ENCODE data around the gene ZNF318. TPM values are rescaled to one million over a fixed set of nuclear protein-coding genes. Genes with fewer than 3 reads are reported as not detected.

The ZNF318 gene
- polyA plus RNA-seq, 1 of the 3 experiments (the other 2 are of a cell fraction), result 6.3 TPM

- Histone ChIP-seq H3K4me2 (no peak overlapping the region), H3K27ac (ENCODE audit: low read depth in 2 of 2, low read length in 1 of 2) (no peak overlapping the region), H3K4me1 (ENCODE audit: control insufficient read depth in 1 of 2, insufficient read depth in 2 of 2, low read depth in 1 of 2, low read length in 1 of 2) (no peaks in the 10 kb centered on the region; a peak in 1 of 4 replicates), H3K9me3 (no peaks in the 10 kb centered on the region), H3K4me3 (ENCODE audit: low read depth in 2 of 2, low read length in 1 of 2) (no peak overlapping the region), H4K20me1 (ENCODE audit: insufficient read depth) (no peaks in the 10 kb centered on the region), H3K9me2 (no peaks in the 10 kb centered on the region), H3K9ac (no peak overlapping the region), H3K27me3 (ENCODE audit: insufficient read depth) (no peaks in the 10 kb centered on the region), H3F3A (replicated peaks; ENCODE audit: insufficient read depth) (no peaks in the 10 kb centered on the region), H2AFZ (ENCODE audit: low read depth) (no peak overlapping the region), H3K36me3 (replicated peaks in 1 of 2; ENCODE audit: control insufficient read depth in 1 of 2, insufficient read depth in 2 of 2, low read length in 1 of 2) (no peaks in the 10 kb centered on the region), H3K79me2 (ENCODE audit: insufficient read depth) (no peaks in the 10 kb centered on the region)
- CTCF ChIA-PET, result interaction anchor here (1.1 kb wide), 1 partner anchor 81 kb away, joined by 3 read pairs; the partner anchor contains the start of gene DNPH1
- DNase-seq, result no peak
- TF ChIP-seq GATA2 (CRISPR knock-in tag; IDR thresholded peaks at IDR 0.05) (no peak), TEAD4 (IDR thresholded peaks at IDR 0.05; ENCODE audit: borderline replicate concordance, insufficient read depth) (no peak), EZH2phosphoT487 (IDR thresholded peaks at IDR 0.05; ENCODE audit: borderline replicate concordance, low read depth) (no peak), POLR2AphosphoS5 (IDR thresholded peaks at IDR 0.05; ENCODE audit: low read depth, low read length) (no peak), CHD2 (IDR thresholded peaks at IDR 0.05; ENCODE audit: low read length, partially characterized antibody) (no peak), SIN3A (IDR thresholded peaks at IDR 0.05; ENCODE audit: borderline replicate concordance, low read depth, low read length) (no peak)
- TF ChIP-seq, protein P1, sequence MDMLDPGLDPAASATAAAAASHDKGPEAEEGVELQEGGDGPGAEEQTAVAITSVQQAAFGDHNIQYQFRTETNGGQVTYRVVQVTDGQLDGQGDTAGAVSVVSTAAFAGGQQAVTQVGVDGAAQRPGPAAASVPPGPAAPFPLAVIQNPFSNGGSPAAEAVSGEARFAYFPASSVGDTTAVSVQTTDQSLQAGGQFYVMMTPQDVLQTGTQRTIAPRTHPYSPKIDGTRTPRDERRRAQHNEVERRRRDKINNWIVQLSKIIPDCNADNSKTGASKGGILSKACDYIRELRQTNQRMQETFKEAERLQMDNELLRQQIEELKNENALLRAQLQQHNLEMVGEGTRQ (IDR thresholded peaks at IDR 0.05; ENCODE audit: borderline replicate concordance, low read depth, low read length), result no peak
- TF ChIP-seq, protein P2, sequence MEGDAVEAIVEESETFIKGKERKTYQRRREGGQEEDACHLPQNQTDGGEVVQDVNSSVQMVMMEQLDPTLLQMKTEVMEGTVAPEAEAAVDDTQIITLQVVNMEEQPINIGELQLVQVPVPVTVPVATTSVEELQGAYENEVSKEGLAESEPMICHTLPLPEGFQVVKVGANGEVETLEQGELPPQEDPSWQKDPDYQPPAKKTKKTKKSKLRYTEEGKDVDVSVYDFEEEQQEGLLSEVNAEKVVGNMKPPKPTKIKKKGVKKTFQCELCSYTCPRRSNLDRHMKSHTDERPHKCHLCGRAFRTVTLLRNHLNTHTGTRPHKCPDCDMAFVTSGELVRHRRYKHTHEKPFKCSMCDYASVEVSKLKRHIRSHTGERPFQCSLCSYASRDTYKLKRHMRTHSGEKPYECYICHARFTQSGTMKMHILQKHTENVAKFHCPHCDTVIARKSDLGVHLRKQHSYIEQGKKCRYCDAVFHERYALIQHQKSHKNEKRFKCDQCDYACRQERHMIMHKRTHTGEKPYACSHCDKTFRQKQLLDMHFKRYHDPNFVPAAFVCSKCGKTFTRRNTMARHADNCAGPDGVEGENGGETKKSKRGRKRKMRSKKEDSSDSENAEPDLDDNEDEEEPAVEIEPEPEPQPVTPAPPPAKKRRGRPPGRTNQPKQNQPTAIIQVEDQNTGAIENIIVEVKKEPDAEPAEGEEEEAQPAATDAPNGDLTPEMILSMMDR (IDR thresholded peaks at IDR 0.05), result no peak
- TF ChIP-seq, protein P3, sequence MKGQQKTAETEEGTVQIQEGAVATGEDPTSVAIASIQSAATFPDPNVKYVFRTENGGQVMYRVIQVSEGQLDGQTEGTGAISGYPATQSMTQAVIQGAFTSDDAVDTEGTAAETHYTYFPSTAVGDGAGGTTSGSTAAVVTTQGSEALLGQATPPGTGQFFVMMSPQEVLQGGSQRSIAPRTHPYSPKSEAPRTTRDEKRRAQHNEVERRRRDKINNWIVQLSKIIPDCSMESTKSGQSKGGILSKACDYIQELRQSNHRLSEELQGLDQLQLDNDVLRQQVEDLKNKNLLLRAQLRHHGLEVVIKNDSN (IDR thresholded peaks at IDR 0.05; ENCODE audit: borderline replicate concordance, low read depth), result no peak
- POLR2A ChIA-PET, result no interaction called here
- WGBS (ENCODE audit: low lambda C conversion rate), result 75% methylated on average over 1 of the region's 2 CpGs
Observed at GRCh38 chr6:43310134-43310533, 59.3 kb downstream of the ZNF318 start.

DNA sequence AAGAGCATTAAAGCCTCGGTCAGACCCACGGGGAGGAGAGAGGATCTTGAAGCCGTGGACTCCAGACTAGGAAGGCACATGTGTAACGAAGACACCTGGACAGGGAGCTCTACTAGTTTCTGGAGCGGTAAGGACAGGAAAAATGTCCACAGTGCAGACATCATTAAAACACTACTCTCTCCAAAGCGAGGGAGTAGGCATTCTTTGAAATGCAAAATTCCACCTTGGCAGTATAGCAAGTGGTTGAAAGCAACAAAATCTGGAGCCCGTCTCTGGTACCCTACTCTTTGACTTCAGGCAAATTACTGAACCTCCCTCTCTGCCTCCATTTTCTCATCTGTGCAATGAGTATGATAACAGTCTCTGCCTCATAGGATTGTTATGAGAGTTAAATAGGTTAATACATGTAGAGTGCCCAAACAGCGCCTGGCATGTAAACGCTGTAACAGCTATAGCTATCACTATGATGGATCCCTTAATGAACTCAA, 60.4 kb downstream of the ZNF318 start:
- H3K4me3 ChIP-seq (ENCODE audit: low read depth in 2 of 2, low read length in 1 of 2), result no peak overlapping the region
- no peaks in the 10 kb centered on the region for H3K36me3 ChIP-seq (replicated peaks in 1 of 2; ENCODE audit: control insufficient read depth in 1 of 2, insufficient read depth in 2 of 2, low read length in 1 of 2)
- H3K9me2 ChIP-seq, result no peaks in the 10 kb centered on the region
- 72% methylated on average over 9 of the region's 9 CpGs for WGBS (ENCODE audit: low lambda C conversion rate)
- no peaks in the 10 kb centered on the region for H3K79me2 ChIP-seq (ENCODE audit: insufficient read depth)
- H3K4me1 ChIP-seq (ENCODE audit: control insufficient read depth in 1 of 2, insufficient read depth in 2 of 2, low read depth in 1 of 2, low read length in 1 of 2), result no peaks in the 10 kb centered on the region; a peak in 1 of 4 replicates
- H3K4me2 ChIP-seq, result no peak overlapping the region
- POLR2A ChIA-PET, result no interaction called here
- H3K9me3 ChIP-seq, result no peaks in the 10 kb centered on the region
- H4K20me1 ChIP-seq (ENCODE audit: insufficient read depth), result no peaks in the 10 kb centered on the region
- H2AFZ ChIP-seq (ENCODE audit: low read depth), result no peak overlapping the region
- H3K27me3 ChIP-seq (ENCODE audit: insufficient read depth), result no peaks in the 10 kb centered on the region
- no peak overlapping the region for H3K27ac ChIP-seq (ENCODE audit: low read depth in 2 of 2, low read length in 1 of 2)
- H3F3A ChIP-seq (replicated peaks; ENCODE audit: insufficient read depth), result no peaks in the 10 kb centered on the region
- CTCF ChIA-PET, result interaction anchor here (1.1 kb wide), 1 partner anchor 80 kb away, joined by 3 read pairs; the partner anchor contains the start of gene DNPH1
- no peak overlapping the region for H3K9ac ChIP-seq
- DNase-seq, result no peak
- TF ChIP-seq, protein P3 (IDR thresholded peaks at IDR 0.05; ENCODE audit: borderline replicate concordance, low read depth), result no peak
- TF ChIP-seq RAD21 (IDR thresholded peaks at IDR 0.05; ENCODE audit: low read length) (no peak), EP300 (IDR thresholded peaks at IDR 0.05; ENCODE audit: borderline replicate concordance in 1 of 2, low read depth in 1 of 2, low read length in 1 of 2) (no peak), RCOR1 (IDR thresholded peaks at IDR 0.05; ENCODE audit: low read length) (no peak), FOSL2 (IDR thresholded peaks at IDR 0.05; ENCODE audit: borderline replicate concordance, low read depth) (no peak), GATA2 (CRISPR knock-in tag; IDR thresholded peaks at IDR 0.05) (no peak), SMC3 (IDR thresholded peaks at IDR 0.05; ENCODE audit: low read depth, low read length) (no peak), POLR2AphosphoS5 (IDR thresholded peaks at IDR 0.05; ENCODE audit: low read depth, low read length) (no peak), ELF1 (IDR thresholded peaks at IDR 0.05) (no peak), MEF2A (IDR thresholded peaks at IDR 0.05; ENCODE audit: borderline replicate concordance, low read depth) (no peak), NFIC (IDR thresholded peaks at IDR 0.05; ENCODE audit: borderline replicate concordance) (no peak), TCF12 (IDR thresholded peaks at IDR 0.05) (no peak), SIN3A (IDR thresholded peaks at IDR 0.05; ENCODE audit: borderline replicate concordance, low read depth, low read length) (no peak), GABPA (IDR thresholded peaks at IDR 0.05; ENCODE audit: low read depth) (no peak), NRF1 (IDR thresholded peaks at IDR 0.05; ENCODE audit: low read depth, low read length) (no peak)
- TF ChIP-seq, protein P2 (IDR thresholded peaks at IDR 0.05), result no peak

Measured in SK-N-SH (cell line).